Effector CD4-positive, alpha-beta T cell (primary cell): Measurements from ENCODE around the gene EHD2.
"Not testable (repeated sequence)": the region's sequence is repeated elsewhere in the genome, so short reads cannot be mapped to it uniquely, and the experiment has no call there.

Experiments
- DNase-seq: peaks from one replicate; pipeline ENCODE4 v3.0.0-alpha.2; 2020

The EHD2 gene

DNA sequence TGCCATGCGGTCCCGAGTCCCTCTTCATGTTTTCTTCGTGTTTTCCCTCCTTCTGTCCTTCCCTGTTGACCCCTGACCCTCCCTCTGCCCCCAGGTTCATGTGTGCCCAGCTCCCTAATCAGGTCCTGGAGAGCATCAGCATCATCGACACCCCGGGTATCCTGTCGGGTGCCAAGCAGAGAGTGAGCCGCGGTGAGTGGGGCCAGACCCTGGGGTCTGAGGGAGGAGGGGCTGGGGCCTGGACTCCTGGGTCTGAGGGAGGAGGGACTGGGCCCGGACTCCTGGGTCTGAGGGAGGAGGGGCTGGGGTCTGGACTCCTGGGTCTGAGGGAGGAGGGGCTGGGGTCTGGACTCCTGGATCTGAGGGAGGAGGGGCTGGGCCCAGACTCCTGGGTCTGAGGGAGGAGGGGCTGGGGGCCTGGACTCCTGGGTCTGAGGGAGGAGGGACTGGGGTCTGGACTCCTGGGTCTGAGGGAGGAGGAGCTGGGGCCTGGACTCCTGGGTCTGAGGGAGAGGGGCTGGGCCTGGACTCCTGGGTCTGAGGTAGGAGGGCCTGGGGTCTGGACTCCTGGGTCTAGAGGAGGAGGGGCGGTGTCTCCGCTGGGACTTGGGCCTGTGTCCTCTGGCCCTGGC, 5.3 kb downstream of the EHD2 start:
- DNase-seq: not testable (repeated sequence)

DNA sequence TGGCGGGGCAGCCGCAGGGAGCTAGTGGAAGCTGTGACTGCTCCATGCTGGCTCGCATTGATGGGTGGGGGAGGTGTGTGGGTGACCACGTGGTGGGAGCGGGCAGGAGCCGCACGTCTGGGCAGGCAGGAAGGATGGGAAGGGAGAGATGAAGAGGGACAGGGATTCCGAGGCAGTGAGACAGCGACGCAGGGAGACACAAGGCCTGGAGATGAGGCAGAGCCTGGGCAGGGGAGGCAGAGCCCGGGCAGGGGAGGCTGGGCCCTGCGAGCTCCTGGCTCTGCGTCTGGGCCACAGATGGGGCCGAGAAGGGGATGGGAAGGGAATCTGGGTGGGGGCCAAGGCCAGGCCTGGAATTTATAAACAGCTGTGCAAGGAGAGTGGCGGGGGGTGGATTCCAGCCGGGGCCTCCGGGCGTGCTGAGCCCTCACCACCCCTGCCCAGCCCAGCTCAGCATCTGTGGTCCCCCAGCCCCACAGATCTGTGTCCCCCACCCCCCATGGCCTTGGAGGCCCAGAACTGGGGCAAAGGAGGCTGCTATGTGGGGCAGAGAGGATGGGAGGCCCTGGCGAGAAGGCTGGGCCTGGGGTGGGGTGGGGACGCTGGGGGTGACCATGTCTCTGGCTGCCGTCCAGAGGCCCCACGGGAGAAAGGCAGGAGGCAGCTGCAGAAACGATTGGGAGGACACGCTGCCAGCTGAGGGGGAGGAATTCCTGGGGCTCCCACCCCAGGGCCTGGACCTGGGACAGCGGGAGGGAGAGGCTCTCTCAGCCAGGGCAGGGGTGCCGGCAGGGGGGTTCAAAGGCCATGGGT, 6.0 kb downstream of the EHD2 start:
- DNase-seq: no peak

DNA sequence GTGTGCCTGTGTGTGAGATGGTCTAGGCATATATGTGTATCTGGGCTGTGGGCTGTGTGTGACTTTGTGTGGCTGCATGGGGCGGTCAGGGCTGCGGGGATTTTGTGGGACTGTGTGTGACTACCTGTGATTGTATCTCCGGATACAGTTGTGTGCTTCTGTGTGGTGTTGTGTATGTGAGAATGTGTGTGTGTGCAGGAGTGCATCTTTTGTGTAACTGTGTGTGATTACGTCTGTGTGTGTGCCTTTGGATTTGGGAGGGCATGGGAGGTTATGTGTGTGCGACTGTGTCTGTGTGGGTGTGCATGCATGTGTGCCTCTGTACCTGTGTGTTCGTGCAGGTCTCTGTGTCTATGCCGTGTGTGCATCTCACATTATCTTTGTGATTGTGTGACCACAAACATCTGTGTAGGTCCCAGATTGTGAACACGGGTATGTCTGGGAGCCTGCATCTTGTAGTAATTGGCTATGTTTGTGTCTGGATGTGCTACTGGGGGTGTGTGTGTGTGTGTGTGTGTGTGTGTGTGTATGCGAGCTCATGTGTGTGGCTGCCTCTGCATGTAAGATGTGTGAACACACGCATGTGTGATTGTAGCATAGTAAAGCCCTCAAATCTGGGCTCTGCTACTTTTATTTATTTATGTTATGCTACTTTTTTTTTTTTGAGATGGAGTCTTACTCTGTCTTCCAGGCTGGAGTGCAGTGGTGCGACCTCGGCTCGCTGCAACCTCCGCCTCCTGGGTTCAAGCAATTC, 7.6 kb downstream of the EHD2 start:
- no peak for DNase-seq

DNA sequence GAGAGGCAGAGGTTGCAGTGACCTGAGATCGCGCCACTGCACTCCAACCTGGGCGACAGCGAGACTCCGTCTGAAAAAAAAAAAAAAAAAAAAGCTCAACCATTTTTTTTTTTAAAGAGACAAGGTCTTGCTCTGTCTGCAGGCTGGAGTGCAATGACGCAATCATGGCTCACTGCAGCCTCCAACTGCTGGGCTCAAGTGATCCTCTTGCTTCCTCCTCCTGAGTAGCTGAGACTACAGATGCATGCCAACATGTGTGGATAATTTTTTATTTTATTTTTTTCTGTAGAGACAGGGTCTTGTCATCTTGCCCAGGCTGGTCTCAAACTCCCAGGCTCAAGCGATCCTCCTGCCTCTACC, 10.3 kb downstream of the EHD2 start:
- no peak for DNase-seq

DNA sequence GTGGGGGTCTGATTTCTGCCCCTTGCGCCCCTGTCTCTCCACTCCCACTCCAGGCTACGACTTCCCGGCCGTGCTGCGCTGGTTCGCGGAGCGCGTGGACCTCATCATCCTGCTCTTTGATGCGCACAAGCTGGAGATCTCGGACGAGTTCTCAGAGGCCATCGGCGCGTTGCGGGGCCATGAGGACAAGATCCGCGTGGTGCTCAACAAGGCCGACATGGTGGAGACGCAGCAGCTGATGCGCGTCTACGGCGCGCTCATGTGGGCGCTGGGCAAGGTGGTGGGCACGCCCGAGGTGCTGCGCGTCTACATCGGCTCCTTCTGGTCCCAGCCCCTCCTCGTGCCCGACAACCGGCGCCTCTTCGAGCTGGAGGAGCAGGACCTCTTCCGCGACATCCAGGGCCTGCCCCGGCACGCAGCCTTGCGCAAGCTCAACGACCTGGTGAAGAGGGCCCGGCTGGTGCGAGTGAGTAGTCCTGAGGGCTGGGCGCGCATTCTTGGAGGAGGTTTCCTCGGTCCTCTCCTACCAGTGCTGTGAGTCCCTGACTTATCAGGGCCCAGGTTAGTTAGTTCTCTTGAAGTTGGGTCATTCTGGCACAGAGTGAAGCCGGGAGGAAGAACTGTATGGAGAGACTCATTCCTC, 12.7 kb downstream of the EHD2 start:
- no peak for DNase-seq

DNA sequence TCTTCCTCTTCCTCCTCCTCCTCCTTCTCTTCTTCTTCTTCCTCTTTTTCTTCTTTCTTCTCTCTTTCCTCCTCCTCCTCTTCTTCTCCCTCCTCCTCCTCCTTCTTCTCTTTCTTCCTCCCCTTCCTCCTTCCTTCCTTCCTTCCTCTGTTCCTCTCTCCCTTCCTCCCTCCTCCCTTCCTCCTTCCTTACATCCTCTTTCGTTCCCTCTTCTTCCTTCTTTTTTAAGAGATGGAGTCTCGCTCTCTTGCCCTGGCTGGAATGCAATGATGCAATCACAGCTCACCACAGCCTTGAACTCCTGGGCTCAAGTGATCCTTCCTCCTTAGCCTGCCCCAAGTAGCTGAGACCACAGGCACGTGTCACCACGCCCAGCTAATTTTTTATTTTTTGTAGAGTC, 13.2 kb downstream of the EHD2 start:
- no peak for DNase-seq

DNA sequence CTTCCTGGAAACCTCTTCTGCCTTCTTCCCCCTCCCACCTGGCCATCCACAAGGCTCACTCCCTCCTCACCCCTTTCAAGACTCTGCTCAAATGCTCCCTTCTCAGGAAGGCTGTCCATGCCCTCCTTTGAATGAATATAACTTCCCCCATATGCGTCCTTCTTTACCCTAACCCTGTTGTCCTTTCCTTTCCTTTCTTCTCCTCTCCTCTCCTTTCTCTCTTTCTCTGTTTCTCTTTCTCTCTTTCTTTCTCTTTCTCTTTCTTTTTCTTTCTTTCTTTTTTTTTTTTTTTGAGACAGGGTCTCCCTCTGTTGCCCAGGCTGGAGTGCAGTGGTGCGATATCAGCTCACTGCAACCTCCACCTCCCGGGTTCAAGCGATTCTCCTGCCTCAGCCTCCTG, 15.1 kb downstream of the EHD2 start:
- not testable (repeated sequence) for DNase-seq

DNA sequence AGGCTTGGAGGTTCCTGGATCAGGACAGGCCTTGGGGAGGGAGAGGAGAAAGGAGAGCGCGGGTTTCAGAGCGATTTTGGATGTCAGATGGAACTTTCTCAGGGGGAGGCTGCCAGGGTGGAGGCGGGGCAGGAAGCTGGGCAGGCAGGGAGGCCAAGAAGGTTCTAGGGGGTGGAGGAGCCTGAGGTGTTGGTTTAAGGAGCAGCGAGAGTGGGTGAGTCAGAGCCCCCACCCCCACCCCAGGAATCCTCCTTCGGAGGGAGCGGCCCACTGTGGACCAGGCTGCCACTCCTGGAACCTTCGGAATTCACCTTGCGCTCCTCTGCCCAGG, 16.2 kb downstream of the EHD2 start:
- DNase-seq: no peak

DNA sequence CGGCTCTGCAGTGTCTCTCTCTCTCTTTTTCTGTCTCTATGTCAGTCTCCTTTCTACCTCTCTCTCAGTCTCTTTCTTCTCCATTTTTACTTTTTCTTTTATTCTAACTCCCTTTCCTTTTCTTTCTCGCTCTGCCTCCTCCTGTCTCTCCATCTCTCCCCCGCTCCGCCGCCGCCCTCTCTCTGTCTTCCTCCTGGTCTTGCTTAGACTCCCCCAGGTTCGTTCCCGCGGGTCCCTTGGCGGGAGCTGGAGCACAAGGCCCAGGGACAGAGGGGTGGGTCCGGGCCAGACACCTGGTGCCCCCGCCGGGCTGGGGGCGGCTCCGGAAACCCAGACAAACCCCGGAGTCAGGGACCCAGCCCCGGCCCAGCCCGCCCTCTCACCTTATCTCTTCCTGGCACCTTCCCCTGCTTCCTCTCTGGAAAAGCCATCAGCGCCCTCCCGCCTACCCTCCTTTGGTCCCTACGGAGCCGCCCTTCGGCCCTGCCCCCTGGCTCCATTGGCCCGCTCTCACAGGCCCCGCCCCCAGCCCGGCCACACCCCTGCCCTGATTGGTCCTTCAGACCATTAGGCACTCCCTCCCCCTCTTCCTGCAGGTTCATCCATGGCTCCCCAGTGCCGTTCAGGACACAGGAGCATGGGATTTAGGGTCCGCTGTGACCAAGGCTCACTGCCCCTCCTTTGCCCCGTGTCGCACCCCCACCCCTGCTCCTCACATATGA, 16.7 kb downstream of the EHD2 start:
- DNase-seq: no peak

DNA sequence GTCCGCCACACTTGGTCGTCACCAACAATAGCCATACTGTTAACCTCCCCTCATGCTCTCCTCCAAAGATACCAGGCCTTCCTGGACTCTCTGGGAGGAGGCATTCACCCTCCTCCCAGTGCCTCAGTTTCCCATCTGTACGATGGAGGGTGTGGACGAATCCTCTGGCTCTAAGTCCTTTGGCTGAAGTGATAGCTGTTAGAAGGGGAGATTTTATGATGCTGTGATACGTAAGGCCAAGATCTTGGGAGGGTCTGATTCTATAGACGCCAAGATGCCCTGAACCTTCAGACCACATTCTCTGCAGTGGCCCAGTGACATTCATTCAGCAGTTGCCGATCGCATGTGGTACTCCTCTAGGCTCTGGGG, 17.3 kb downstream of the EHD2 start:
- no peak for DNase-seq

DNA sequence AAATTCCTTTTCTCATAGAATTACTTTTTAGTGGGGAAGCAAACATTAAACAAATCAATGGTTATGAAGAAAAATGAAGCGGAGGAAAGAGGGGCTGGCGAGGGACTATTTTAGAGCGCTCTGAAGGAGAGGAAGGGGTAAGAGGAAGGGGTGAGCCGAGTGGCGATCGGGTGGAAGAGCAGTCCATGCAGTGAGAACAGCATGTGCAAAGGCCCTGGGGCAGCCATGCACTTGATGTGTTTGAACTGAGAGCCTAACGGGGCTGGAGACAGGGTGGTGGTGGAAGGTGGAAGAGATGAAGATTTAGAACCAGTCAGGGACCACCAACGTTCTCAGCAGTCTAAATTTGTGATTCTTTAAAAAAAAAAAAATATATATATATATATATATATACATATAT, 17.7 kb downstream of the EHD2 start:
- no peak for DNase-seq

DNA sequence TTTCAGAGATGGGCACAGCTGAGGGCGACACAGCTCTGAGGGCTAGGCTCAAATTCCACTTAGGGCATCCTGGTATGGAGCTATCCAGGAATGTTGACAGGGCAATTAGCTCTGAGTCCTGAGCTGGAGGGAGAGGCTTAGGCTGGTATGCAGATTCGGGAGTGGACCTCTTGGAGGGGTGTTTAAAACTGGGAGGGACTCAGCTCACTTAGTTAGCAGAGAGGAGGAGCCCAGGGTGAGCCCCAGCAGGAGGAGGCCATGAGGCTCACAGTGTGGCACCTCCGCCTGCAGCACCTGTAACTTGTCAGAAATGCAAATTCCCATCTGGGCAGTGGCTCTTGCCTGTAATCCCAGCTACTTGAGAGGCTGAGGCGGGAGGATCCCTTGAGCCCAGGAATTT, 21.9 kb downstream of the EHD2 start:
- DNase-seq: no peak

DNA sequence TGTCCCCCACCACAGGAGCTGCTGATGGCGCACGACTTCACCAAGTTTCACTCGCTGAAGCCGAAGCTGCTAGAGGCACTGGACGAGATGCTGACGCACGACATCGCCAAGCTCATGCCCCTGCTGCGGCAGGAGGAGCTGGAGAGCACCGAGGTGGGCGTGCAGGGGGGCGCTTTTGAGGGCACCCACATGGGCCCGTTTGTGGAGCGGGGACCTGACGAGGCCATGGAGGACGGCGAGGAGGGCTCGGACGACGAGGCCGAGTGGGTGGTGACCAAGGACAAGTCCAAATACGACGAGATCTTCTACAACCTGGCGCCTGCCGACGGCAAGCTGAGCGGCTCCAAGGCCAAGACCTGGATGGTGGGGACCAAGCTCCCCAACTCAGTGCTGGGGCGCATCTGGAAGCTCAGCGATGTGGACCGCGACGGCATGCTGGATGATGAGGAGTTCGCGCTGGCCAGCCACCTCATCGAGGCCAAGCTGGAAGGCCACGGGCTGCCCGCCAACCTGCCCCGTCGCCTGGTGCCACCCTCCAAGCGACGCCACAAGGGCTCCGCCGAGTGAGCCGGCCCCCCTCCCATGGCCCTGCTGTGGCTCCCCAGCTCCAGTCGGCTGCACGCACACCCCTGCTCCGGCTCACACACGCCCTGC, 27.8 kb downstream of the EHD2 start:
- DNase-seq: no peak

DNA sequence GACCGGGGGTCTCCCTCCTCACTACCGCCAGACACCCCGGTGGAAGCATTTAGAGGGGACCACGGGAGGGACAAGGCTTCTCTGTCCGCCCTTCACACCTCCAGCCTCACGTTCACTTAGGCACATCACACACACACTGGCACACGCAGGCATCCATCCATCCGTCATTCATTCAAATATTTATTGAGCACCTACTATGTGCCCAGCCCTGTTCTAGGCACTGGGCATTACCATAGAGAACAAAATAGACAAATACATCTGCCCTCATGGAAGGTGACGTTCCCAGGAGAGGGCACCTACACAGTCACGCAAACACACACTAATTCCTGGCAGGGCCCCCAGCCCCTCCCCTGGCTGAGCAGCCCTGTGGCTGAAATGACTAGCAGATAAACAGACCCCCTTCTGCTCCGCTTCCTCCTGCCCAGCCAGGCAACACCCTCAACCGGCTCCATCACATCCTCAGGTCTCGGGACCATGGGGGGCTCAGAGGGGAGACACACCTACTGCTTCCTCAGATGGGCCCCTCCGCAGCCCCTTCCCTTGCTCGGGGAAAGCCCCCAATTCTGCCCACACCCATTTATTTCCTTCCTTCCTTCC, 28.4 kb downstream of the EHD2 start:
- no peak for DNase-seq

DNA sequence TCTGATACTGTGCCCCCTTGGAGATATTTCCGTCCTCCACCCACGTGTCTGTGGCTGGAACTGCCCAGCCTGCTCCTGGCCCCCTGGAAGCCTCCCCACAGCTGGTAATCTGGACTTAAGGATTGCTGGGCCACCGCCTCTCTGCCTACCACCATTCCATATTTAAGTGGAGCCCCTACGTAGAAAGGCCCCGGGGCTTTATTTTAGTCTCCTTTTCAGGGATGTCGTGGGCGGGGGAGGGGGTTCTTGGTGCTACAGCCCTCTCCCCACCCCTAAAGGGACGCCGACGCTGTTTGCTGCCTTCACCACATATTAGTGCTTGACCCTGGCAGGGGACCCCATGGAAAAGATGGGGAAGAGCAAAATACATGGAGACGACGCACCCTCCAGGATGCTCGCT, 29.4 kb downstream of the EHD2 start:
- DNase-seq: no peak

DNA sequence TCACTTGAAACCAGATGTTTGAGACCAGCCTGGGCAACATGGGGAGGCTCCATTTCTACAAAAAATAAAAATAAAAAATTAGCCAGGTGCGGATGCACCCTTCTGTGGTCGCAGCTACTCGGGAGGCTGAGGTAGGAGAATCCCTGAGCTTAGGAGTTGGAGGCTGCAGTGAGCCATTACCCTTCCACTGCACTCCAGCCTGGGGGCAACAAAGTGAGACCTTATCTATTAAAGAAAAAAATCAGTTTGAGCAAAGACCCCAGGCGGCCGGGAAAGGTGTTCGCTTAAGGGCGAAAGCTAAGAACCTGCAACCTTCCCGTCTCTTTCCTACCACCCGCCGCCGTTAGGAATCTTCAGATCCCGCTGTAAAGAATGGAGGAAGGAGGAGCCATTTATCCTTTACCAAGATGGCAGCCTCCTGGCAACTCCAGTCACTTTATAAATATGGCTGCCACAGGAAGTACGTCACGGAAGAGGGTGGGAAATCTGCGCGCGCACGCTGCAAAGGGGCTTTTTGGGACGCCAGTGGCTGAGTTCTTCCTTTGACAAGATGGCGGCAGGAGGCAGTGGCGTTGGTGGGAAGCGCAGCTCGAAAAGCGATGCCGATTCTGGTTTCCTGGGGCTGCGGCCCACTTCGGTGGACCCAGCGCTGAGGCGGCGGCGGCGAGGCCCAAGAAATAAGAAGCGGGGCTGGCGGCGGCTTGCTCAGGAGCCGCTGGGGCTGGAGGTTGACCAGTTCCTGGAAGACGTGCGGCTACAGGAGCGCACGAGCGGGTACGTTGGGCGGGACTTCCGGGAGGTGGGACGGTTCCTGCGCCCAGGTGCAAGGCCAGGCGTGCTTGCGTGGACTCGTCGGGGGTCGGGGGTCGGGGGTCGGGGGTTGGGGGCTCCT, 32.0 kb downstream of the EHD2 start, which contains the start of gene NOP53:
NOP53 (plus strand) TSS at position 537 of the 892 bp plus-strand sequence; CDS start at position 551, 14 bp downstream.
- DNase-seq: peak; percentile 95

DNA sequence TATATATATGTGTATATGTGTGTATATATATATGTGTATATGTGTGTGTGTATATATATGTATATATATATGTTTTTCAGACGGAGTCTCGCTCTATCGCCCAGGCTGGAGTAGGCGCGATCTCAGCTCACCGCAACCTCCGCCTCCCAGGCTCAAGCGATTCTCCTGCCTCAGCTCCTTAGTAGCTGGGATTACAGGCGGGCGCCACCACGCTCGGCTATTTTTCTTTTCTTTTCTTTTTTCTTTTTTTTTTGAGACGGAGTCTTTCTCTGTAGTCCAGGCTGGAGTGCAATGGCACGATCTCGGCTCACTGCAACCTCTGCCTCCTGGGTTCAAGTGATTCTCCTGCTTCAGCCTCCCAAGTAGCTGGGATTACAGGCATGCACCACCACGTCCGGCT, 32.9 kb downstream of the EHD2 start:
- DNase-seq: not testable (repeated sequence)

DNA sequence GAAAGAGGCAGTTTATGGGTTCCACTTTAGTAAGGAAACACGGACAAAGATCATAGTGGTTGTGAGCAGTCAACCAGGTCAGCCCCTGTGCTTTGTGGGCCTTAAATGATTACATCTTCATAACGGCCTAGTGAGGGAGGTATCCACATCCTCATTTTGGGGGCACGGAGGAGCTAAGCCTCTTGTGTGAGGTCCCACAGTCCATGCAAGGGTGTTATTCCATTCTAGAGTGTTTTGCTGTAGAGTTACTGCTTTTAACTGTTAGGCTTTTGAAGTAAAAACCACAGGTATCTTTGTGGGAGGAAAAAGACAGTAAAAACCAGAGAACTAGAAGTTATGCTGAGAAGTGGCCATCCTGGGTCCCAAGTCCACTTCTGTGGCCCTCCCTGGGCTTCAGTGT, 36.1 kb downstream of the EHD2 start:
- DNase-seq: no peak

DNA sequence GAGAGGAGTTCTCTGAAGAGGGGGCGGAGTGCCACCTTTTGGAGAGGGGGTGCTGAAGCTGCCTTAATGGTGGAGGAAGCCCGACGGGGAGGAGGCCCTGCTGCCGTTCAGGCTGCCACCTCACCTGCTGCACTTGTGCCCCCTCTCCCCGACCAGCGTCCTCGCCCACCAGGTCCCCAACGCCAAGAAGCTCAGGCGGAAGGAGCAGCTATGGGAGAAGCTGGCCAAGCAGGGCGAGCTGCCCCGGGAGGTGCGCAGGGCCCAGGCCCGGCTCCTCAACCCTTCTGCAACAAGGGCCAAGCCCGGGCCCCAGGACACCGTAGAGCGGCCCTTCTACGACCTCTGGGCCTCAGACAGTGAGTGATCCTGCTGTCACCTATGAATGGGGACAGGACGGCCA, 37.5 kb downstream of the EHD2 start:
- DNase-seq: no peak

DNA sequence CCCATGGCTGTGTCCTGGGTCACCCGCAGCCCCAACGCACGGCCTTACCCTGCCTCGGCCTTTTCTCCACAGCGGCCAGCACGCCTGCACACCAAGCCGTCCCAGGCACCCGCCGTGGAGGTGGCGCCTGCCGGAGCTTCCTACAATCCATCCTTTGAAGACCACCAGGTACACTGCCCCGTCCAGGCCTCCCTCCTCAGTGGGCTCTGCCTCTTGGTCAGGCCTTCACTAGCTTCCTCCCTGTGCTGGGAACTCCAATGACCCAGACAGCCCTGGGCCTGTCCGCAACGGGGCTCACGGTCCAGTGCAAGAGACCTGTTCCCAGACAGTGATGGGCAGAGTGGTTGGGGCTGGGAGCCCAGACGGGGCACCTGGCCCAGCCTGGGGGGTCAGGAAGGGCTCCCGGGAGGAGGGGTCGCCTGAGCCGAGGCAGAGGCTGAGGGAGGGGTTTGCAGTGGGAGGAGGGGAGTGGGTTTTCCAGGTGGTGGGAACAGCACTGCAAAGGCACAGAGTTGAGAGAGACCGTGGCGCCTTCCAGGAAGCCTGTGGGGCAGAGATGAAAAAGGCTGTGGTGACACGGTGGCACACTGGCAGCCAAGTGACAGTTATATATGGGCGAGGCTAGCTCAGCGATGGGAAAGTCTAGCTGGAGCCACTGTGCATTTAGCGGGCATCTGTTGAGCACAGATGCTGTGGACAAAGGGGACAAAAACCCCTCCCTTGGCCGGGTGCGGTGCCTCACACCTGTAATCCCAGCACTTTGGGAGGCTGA, 39.4 kb downstream of the EHD2 start:
- DNase-seq: no peak
